ENCODE results near the gene ABCA7.

The ABCA7 gene

DNA sequence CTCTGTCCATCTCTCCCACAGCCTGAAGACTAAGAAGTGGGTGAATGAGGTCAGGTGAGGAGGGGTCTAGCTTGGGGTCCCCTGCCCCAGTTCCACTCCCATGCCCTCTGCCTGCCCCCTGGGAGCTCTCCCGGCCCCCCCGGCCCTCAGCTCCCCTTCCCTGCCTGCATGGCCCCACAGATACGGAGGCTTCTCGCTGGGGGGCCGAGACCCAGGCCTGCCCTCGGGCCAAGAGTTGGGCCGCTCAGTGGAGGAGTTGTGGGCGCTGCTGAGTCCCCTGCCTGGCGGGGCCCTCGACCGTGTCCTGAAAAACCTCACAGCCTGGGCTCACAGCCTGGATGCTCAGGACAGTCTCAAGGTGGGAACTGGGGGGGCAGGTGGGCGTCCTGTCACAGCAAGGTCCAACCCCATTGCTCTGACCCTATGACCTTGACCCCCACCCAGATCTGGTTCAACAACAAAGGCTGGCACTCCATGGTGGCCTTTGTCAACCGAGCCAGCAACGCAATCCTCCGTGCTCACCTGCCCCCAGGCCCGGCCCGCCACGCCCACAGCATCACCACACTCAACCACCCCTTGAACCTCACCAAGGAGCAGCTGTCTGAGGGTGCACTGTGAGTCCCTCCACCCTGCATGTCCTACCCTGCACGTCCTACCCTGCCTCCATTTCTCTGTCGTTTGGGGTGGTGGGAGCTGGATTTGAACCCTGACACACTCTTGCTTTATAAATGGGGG, 16.1 kb downstream of the ABCA7 start:
- Histone ChIP-seq H3K4me3 (ENCODE audit: low read depth in 1 of 2, low read length in 2 of 2) (peak overlapping the region in 1 of 2 donors; percentile 47), H3K9me3 (ENCODE audit: control insufficient read depth in 1 of 2, low read length in 2 of 2) (peaks cover 18 to 35% of the 10 kb centered on the region in 2 donors), H3K4me1 (ENCODE audit: control insufficient read depth in 1 of 2, insufficient read depth in 2 of 2, low read length in 2 of 2) (no peaks in the 10 kb centered on the region), H3K27ac (ENCODE audit: low read length) (no peak overlapping the region), H3K36me3 (ENCODE audit: control insufficient read depth in 1 of 2, insufficient read depth in 2 of 2, low read length in 2 of 2) (peaks cover 0 to 33% of the 10 kb centered on the region in 2 donors), H3K27me3 (ENCODE audit: low read depth, low read length) (no peaks in the 10 kb centered on the region)

GRCh38 chr19:1057176-1057855, 17.4 kb downstream of the ABCA7 start:
- Histone ChIP-seq H3K36me3 (ENCODE audit: control insufficient read depth in 1 of 2, insufficient read depth in 2 of 2, low read length in 2 of 2) (peaks cover 0 to 33% of the 10 kb centered on the region in 2 donors), H3K4me1 (ENCODE audit: control insufficient read depth in 1 of 2, insufficient read depth in 2 of 2, low read length in 2 of 2) (no peaks in the 10 kb centered on the region), H3K9me3 (ENCODE audit: control insufficient read depth in 1 of 2, low read length in 2 of 2) (peaks cover 18 to 35% of the 10 kb centered on the region in 2 donors), H3K27me3 (ENCODE audit: low read depth, low read length) (no peaks in the 10 kb centered on the region), H3K4me3 (ENCODE audit: low read depth in 1 of 2, low read length in 2 of 2) (peak overlapping the region in 1 of 2 donors; percentile 47), H3K27ac (ENCODE audit: low read length) (no peak overlapping the region)

DNA sequence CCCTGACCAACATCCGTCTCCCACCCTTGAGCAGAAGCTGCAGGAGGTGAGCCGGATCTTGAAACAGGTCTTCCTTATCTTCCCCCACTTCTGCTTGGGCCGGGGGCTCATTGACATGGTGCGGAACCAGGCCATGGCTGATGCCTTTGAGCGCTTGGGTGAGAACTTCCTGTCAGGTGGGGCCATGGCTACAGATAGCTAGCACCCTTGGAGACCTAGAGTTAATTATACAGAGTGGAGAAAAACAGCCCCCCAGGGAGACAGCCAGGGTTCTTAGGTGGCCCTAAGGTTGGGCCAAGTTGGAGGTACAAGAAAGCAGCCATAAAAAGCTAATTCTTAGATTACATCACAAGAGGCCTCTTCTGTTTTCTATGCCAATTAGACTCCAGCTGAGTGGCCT, 18.2 kb downstream of the ABCA7 start:
- Histone ChIP-seq H3K4me1 (ENCODE audit: control insufficient read depth in 1 of 2, insufficient read depth in 2 of 2, low read length in 2 of 2) (no peaks in the 10 kb centered on the region), H3K4me3 (ENCODE audit: low read depth in 1 of 2, low read length in 2 of 2) (peak overlapping the region in 1 of 2 donors; percentile 47), H3K27ac (ENCODE audit: low read length) (no peak overlapping the region), H3K9me3 (ENCODE audit: control insufficient read depth in 1 of 2, low read length in 2 of 2) (peaks cover 18 to 35% of the 10 kb centered on the region in 2 donors), H3K36me3 (ENCODE audit: control insufficient read depth in 1 of 2, insufficient read depth in 2 of 2, low read length in 2 of 2) (peaks cover 0 to 33% of the 10 kb centered on the region in 2 donors), H3K27me3 (ENCODE audit: low read depth, low read length) (no peaks in the 10 kb centered on the region)

- peaks cover 5% of the 10 kb centered on the region for H3K27me3 ChIP-seq (ENCODE audit: low read depth, low read length)
- no peak overlapping the region for H3K4me3 ChIP-seq (ENCODE audit: low read depth in 1 of 2, low read length in 2 of 2)
- H3K27ac ChIP-seq (ENCODE audit: low read length) = no peak overlapping the region
- H3K9me3 ChIP-seq (ENCODE audit: control insufficient read depth in 1 of 2, low read length in 2 of 2) = peaks cover 18 to 37% of the 10 kb centered on the region in 2 donors
- H3K36me3 ChIP-seq (ENCODE audit: control insufficient read depth in 1 of 2, insufficient read depth in 2 of 2, low read length in 2 of 2) = peaks cover 0 to 28% of the 10 kb centered on the region in 2 donors
- peaks cover 0 to 12% of the 10 kb centered on the region in 2 donors for H3K4me1 ChIP-seq (ENCODE audit: control insufficient read depth in 1 of 2, insufficient read depth in 2 of 2, low read length in 2 of 2)
These were observed 20.8 kb downstream of the ABCA7 start for GRCh38 chr19:1060689-1061088.

GRCh38 chr19:1061987-1062386, 22.1 kb downstream of the ABCA7 start:
- H3K27ac ChIP-seq (ENCODE audit: low read length) = no peak overlapping the region
- H3K27me3 ChIP-seq (ENCODE audit: low read depth, low read length) = peaks cover 12% of the 10 kb centered on the region
- peaks cover 15 to 25% of the 10 kb centered on the region in 2 donors for H3K9me3 ChIP-seq (ENCODE audit: control insufficient read depth in 1 of 2, low read length in 2 of 2)
- no peak overlapping the region for H3K4me3 ChIP-seq (ENCODE audit: low read depth in 1 of 2, low read length in 2 of 2)
- peaks cover 0 to 15% of the 10 kb centered on the region in 2 donors for H3K36me3 ChIP-seq (ENCODE audit: control insufficient read depth in 1 of 2, insufficient read depth in 2 of 2, low read length in 2 of 2)
- H3K4me1 ChIP-seq (ENCODE audit: control insufficient read depth in 1 of 2, insufficient read depth in 2 of 2, low read length in 2 of 2) = peaks cover 0 to 24% of the 10 kb centered on the region in 2 donors

DNA sequence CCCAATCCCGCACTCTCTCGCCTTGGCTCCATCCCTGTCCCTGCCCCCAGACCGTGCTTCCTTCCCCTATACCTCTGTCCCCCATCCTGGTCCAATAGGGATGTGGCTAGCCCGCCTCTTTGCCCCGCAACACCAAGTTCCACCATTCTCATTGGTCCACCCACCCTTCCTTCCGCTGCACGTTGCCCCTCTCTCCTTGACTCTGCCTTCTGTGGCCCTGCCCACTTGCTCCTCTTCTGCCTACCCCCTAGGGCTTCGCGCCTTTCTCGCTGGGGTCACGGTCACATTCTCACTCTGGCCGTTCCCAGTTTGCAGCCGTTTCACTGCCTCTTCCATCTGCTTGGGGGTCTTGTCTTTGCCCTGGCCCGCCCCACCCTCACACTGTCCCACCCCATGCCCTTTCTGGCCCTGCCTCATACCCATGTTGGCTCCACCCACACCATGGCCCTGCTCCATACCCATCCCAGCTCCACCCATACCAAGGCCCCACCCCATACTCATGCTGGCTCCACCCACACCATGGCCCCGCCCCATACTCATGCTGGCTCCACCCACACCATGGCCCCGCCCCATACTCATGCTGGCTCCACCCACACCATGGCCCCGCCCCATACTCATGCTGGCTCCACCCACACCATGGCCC, 22.6 kb downstream of the ABCA7 start:
- H3K4me3 ChIP-seq (ENCODE audit: low read depth in 1 of 2, low read length in 2 of 2) = no peak overlapping the region
- no peak overlapping the region for H3K27ac ChIP-seq (ENCODE audit: low read length)
- peaks cover 12% of the 10 kb centered on the region for H3K27me3 ChIP-seq (ENCODE audit: low read depth, low read length)
- H3K36me3 ChIP-seq (ENCODE audit: control insufficient read depth in 1 of 2, insufficient read depth in 2 of 2, low read length in 2 of 2) = peaks cover 0 to 10% of the 10 kb centered on the region in 2 donors
- peaks cover 0 to 29% of the 10 kb centered on the region in 2 donors for H3K4me1 ChIP-seq (ENCODE audit: control insufficient read depth in 1 of 2, insufficient read depth in 2 of 2, low read length in 2 of 2)
- peaks cover 11 to 20% of the 10 kb centered on the region in 2 donors for H3K9me3 ChIP-seq (ENCODE audit: control insufficient read depth in 1 of 2, low read length in 2 of 2)

DNA sequence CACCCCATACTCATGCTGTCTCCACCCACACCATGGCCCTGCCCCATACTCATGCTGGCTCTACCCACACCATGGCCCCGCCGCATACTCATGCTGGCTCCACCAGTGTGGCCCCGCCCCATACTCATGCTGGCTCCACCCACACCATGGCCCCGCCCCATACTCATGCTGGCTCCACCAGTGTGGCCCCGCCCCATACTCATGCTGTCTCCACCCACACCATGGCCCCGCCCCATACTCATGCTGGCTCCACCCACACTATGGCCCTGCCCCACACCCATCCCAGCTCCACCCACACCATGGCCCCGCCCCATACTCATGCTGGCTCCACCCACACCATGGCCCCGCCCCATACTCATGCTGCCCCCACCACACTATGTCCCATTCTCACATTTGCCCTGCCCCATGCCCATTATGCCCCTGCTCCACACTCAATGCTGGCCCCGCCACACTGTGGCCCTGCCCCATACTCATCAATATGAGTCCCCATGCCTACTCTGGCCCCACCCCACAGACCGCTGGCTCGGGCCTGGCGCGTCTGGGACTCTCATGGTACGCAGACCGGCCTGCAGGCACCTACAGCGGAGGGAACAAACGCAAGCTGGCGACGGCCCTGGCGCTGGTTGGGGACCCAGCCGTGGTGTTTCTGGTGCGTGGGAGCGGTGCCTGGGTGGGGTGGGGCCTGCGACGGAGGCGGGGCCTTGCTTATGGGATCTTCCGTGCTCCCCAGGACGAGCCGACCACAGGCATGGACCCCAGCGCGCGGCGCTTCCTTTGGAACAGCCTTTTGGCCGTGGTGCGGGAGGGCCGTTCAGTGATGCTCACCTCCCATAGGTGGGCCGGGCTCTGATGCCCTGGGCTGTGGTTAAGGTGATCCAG, 23.4 kb downstream of the ABCA7 start:
- H3K9me3 ChIP-seq (ENCODE audit: control insufficient read depth in 1 of 2, low read length in 2 of 2) = peaks cover 5 to 12% of the 10 kb centered on the region in 2 donors
- H3K36me3 ChIP-seq (ENCODE audit: control insufficient read depth in 1 of 2, insufficient read depth in 2 of 2, low read length in 2 of 2) = peaks cover 0 to 5% of the 10 kb centered on the region in 2 donors
- H3K27ac ChIP-seq (ENCODE audit: low read length) = no peak overlapping the region
- H3K4me1 ChIP-seq (ENCODE audit: control insufficient read depth in 1 of 2, insufficient read depth in 2 of 2, low read length in 2 of 2) = peaks cover 0 to 30% of the 10 kb centered on the region in 2 donors
- H3K4me3 ChIP-seq (ENCODE audit: low read depth in 1 of 2, low read length in 2 of 2) = no peak overlapping the region
- peaks cover 12% of the 10 kb centered on the region for H3K27me3 ChIP-seq (ENCODE audit: low read depth, low read length)

- no peak overlapping the region for H3K27ac ChIP-seq (ENCODE audit: low read length)
- peaks cover 0 to 30% of the 10 kb centered on the region in 2 donors for H3K4me1 ChIP-seq (ENCODE audit: control insufficient read depth in 1 of 2, insufficient read depth in 2 of 2, low read length in 2 of 2)
- peaks cover 18% of the 10 kb centered on the region for H3K27me3 ChIP-seq (ENCODE audit: low read depth, low read length)
- no peak overlapping the region for H3K4me3 ChIP-seq (ENCODE audit: low read depth in 1 of 2, low read length in 2 of 2)
- H3K9me3 ChIP-seq (ENCODE audit: control insufficient read depth in 1 of 2, low read length in 2 of 2) = peaks cover 0 to 5% of the 10 kb centered on the region in 2 donors
- H3K36me3 ChIP-seq (ENCODE audit: control insufficient read depth in 1 of 2, insufficient read depth in 2 of 2, low read length in 2 of 2) = no peaks in the 10 kb centered on the region
These were observed 24.2 kb downstream of the ABCA7 start for GRCh38 chr19:1063909-1064660.

GRCh38 chr19:1064661-1065605, 25.0 kb downstream of the ABCA7 start:
- no peak overlapping the region for H3K4me3 ChIP-seq (ENCODE audit: low read depth in 1 of 2, low read length in 2 of 2)
- peaks cover 0 to 36% of the 10 kb centered on the region in 2 donors for H3K4me1 ChIP-seq (ENCODE audit: control insufficient read depth in 1 of 2, insufficient read depth in 2 of 2, low read length in 2 of 2)
- H3K36me3 ChIP-seq (ENCODE audit: control insufficient read depth in 1 of 2, insufficient read depth in 2 of 2, low read length in 2 of 2) = no peaks in the 10 kb centered on the region
- peaks cover 18% of the 10 kb centered on the region for H3K27me3 ChIP-seq (ENCODE audit: low read depth, low read length)
- peaks cover 0 to 2% of the 10 kb centered on the region in 2 donors for H3K9me3 ChIP-seq (ENCODE audit: control insufficient read depth in 1 of 2, low read length in 2 of 2)
- no peak overlapping the region for H3K27ac ChIP-seq (ENCODE audit: low read length)
